Activated naive CD4-positive, alpha-beta T cell treated with anti-CD3 and anti-CD28 coated beads, Interleukin-2, amount 50 U/mL, for 24 hours (primary cell): ENCODE measurements around the gene CNPY2.
A peak's percentile ranks its signal among the peaks of the same experiment; 100 is the strongest.
"Not testable (repeated sequence)": the region's sequence is repeated elsewhere in the genome, so short reads cannot be mapped to it uniquely, and the experiment has no call there.

Experiments used
- H3K27ac Mint-ChIP-seq: one replicate; pipeline ENCODE4 v1.8.0; 2021; ENCODE audit warnings: mild to moderate bottlenecking, mixed read lengths
- H3K27me3 Mint-ChIP-seq: one replicate; pipeline ENCODE4 v1.8.0; 2021; ENCODE audit warnings: mixed read lengths
- H3K36me3 Mint-ChIP-seq: one replicate; pipeline ENCODE4 v1.8.0; 2021; ENCODE audit warnings: mixed read lengths
- H3K4me1 Mint-ChIP-seq: one replicate; pipeline ENCODE4 v1.8.0; 2021; ENCODE audit warnings: mixed read lengths
- H3K4me3 Mint-ChIP-seq: one replicate; pipeline ENCODE4 v1.8.0; 2021; ENCODE audit warnings: mild to moderate bottlenecking, mixed read lengths
- H3K9me3 Mint-ChIP-seq: one replicate; pipeline ENCODE4 v1.8.0; 2021; ENCODE audit warnings: mixed read lengths

CNPY2 gene

GRCh38 chr12:56338308-56339157, 22.7 kb upstream of the CNPY2 start, which contains the start of gene IL23A:
Gene IL23A, plus strand, starts transcription at chr12:56338884. Its CDS starts 161 bp downstream, at chr12:56339045.
- peak within 1 kb of the TSS; percentile 100 for H3K27ac Mint-ChIP-seq

GRCh38 chr12:56337753-56338251, 22.0 kb upstream of the CNPY2 start:
- peaks cover 56% of the 10 kb centered on the region for H3K4me1 Mint-ChIP-seq
- peak overlapping the region; percentile 62 for H3K4me3 Mint-ChIP-seq
- H3K9me3 Mint-ChIP-seq, result no peaks in the 10 kb centered on the region
- H3K27me3 Mint-ChIP-seq, result no peaks in the 10 kb centered on the region
- peak overlapping the region; percentile 43 for H3K27ac Mint-ChIP-seq
- H3K36me3 Mint-ChIP-seq, result peaks cover 6% of the 10 kb centered on the region

More at GRCh38 chr12:56338308-56339157, 22.7 kb upstream of the CNPY2 start, which contains the start of gene IL23A:
- H3K9me3 Mint-ChIP-seq, result no peaks in the 10 kb centered on the region
- H3K36me3 Mint-ChIP-seq, result peaks cover 10% of the 10 kb centered on the region
- no peaks in the 10 kb centered on the region for H3K27me3 Mint-ChIP-seq
- peak within 1 kb of the TSS; percentile 96 for H3K4me3 Mint-ChIP-seq
- peaks cover 49% of the 10 kb centered on the region for H3K4me1 Mint-ChIP-seq

GRCh38 chr12:56336361-56337167, 20.8 kb upstream of the CNPY2 start:
- Mint-ChIP-seq H3K4me1 (peaks cover 61% of the 10 kb centered on the region), H3K9me3 (no peaks in the 10 kb centered on the region), H3K36me3 (peaks cover 6% of the 10 kb centered on the region), H3K27me3 (no peaks in the 10 kb centered on the region), H3K4me3 (no peak overlapping the region), H3K27ac (peak overlapping the region; percentile 87)

- not testable (repeated sequence) for H3K36me3 Mint-ChIP-seq, H3K27me3 Mint-ChIP-seq, H3K9me3 Mint-ChIP-seq
- H3K4me3 Mint-ChIP-seq, result peak overlapping the region; percentile 62
- peaks cover 58% of the 10 kb centered on the region for H3K4me1 Mint-ChIP-seq
- peak overlapping the region; percentile 51 for H3K27ac Mint-ChIP-seq
These were observed 19.7 kb upstream of the CNPY2 start for GRCh38 chr12:56335527-56335926.

DNA sequence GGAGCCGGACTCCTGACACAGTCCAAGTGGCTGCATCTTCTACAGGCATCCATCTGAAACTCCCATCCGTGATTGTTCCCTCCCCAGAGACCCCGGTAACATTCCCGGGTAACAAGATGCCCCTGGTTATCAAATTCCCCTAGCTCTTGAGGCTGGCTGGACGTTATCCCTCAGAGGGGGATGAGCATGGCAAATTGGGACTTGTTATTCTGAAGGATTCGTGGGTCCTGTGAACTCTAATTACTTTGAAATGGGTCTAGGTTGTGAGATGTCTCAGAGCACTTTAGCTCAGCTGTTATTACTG, 18.7 kb upstream of the CNPY2 start:
- Mint-ChIP-seq H3K9me3 (no peaks in the 10 kb centered on the region), H3K4me1 (peaks cover 49% of the 10 kb centered on the region), H3K27ac (peak overlapping the region; percentile 100), H3K4me3 (peak overlapping the region; percentile 97), H3K27me3 (no peaks in the 10 kb centered on the region), H3K36me3 (peaks cover 7% of the 10 kb centered on the region)

DNA sequence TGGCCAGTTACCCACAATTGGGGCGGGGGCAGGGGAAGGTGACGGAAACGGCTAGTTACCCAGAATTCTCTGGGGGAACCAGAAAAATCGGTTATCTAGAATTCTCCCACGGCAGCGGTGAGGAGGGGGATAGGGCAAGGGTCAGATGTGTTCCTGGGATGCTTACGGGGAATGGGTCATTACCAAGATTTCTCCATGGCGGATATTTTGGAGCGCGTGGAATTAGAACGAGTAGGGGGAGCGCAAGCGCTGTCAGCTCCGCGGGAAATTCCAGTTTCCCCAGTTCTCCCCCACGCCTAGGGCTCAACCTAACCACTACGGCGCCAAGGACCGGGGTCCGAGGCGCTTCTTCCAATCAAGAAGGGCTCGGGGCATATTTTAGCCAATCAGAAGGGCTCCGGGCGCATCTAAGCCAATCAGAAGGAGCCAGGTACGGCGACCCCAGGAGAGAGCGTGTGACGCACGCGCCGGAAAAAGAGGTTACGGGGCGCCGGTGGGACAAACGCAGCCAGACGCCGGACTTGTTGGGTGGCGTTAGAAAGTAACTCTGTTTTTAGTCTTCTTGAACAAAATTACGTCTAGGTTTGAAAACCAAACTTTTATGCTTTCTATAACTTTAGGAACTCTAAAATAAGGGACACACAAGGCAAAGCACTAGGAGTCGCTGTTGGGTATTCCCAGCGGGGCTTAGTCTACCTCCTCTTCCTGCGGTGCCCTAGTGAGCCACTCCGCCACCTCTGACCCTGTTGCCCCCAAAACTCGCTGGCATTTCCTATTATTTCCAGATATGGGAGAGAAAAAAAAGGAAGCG, 18.1 kb upstream of the CNPY2 start, which contains the start of gene PAN2:
TSS of gene PAN2 (minus strand) at position 322 of the 811 bp plus-strand sequence. CDS start 906 bp downstream, outside the sequence.
- peak within 1 kb of the TSS; percentile 97 for H3K4me3 Mint-ChIP-seq
- H3K36me3 Mint-ChIP-seq, result peaks cover 5% of the 10 kb centered on the region
- no peaks in the 10 kb centered on the region for H3K9me3 Mint-ChIP-seq
- H3K27me3 Mint-ChIP-seq, result no peaks in the 10 kb centered on the region
- peaks cover 43% of the 10 kb centered on the region for H3K4me1 Mint-ChIP-seq
- peak within 1 kb of the TSS; percentile 100 for H3K27ac Mint-ChIP-seq

- no peaks in the 10 kb centered on the region for H3K9me3 Mint-ChIP-seq
- H3K4me1 Mint-ChIP-seq, result peaks cover 38% of the 10 kb centered on the region
- peak overlapping the region; percentile 100 for H3K27ac Mint-ChIP-seq
These were observed 17.4 kb upstream of the CNPY2 start for GRCh38 chr12:56333197-56333678.

GRCh38 chr12:56332512-56333196, 16.9 kb upstream of the CNPY2 start:
- peaks cover 7% of the 10 kb centered on the region for H3K36me3 Mint-ChIP-seq
- no peaks in the 10 kb centered on the region for H3K27me3 Mint-ChIP-seq
- peak overlapping the region; percentile 97 for H3K4me3 Mint-ChIP-seq
- H3K9me3 Mint-ChIP-seq, result no peaks in the 10 kb centered on the region
- peaks cover 32% of the 10 kb centered on the region for H3K4me1 Mint-ChIP-seq
- H3K27ac Mint-ChIP-seq, result peak overlapping the region; percentile 100

More at GRCh38 chr12:56333197-56333678, 17.4 kb upstream of the CNPY2 start:
- Mint-ChIP-seq H3K4me3 (peak overlapping the region; percentile 97), H3K36me3 (peaks cover 3% of the 10 kb centered on the region), H3K27me3 (no peaks in the 10 kb centered on the region)

DNA sequence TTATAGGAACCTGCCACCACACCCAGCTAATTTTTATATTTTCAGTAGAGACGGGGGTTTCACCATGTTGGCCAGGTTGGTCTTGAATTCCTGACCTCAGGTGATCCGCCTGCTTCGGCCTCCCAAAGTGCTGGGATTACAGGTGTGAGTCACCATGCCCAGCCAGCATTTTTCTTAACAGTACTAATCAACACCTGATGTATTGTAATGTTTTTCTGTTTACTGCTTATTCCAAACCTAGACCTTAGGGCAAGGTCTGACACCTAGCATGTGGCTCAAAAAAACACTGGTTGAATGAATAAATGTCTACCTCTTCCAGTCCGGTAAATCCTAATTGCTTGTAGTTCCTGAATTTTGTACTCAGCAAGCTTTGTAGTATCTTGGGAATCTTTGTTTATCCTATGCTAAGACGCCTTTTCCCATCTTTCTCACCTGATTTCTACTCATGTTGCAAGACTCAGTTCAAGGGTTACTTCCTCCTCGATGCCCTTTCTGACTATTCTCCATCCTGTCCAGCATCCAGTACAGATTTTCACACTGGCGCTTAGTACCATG, 15.2 kb upstream of the CNPY2 start:
- Mint-ChIP-seq H3K36me3 (peaks cover 9% of the 10 kb centered on the region), H3K27ac (peak overlapping the region; percentile 2), H3K4me3 (no peak overlapping the region), H3K4me1 (peaks cover 19% of the 10 kb centered on the region), H3K9me3 (no peaks in the 10 kb centered on the region), H3K27me3 (no peaks in the 10 kb centered on the region)

DNA sequence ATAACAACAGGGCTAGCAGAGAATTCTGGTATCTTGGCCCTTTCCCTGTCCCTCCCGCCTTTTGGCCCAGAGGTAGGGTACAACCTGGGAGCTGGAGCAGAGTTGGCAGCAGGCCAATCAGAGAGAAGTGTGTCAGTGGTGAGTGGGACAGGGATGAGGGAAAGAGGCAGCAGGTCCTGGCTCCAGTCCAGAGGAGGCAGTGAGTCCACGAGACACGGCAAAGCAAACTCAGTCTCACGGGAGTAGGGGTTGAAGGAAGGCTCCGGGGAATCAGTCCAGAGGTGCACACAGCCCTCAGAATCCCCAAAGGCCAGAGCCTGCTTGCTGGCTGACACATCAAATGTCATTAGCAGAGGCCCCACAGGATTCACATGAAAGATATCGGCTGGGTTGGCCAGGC, 10.7 kb upstream of the CNPY2 start:
- Mint-ChIP-seq H3K27ac (no peak overlapping the region), H3K36me3 (peaks cover 15% of the 10 kb centered on the region), H3K27me3 (no peaks in the 10 kb centered on the region), H3K9me3 (no peaks in the 10 kb centered on the region), H3K4me3 (no peak overlapping the region), H3K4me1 (peaks cover 5% of the 10 kb centered on the region)

GRCh38 chr12:56326126-56326525, 10.3 kb upstream of the CNPY2 start:
- H3K36me3 Mint-ChIP-seq, result peaks cover 13% of the 10 kb centered on the region
- peaks cover 1% of the 10 kb centered on the region for H3K4me1 Mint-ChIP-seq
- H3K27me3 Mint-ChIP-seq, result no peaks in the 10 kb centered on the region
- H3K27ac Mint-ChIP-seq, result no peak overlapping the region
- no peaks in the 10 kb centered on the region for H3K9me3 Mint-ChIP-seq
- H3K4me3 Mint-ChIP-seq, result no peak overlapping the region

DNA sequence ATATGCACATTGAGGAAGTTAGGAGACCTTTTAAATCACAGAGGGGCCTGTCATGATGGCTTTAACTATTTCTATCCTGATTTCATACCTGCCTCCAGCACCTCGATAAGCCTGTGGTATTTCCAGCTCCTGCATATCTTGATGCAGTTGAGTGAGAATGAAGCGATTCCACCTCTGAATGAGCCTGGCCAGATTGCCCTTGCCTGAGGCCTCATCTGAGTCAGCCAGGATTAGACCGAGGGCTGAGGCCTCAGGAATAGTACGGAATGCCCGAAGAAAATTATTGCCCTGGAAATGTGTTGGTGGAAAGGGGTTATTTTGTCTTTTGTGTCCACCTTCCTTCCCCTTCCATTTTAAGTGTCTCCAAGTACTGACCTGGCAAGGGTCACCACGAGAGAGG, 8.4 kb upstream of the CNPY2 start:
- no peak overlapping the region for H3K4me3 Mint-ChIP-seq
- H3K9me3 Mint-ChIP-seq, result no peaks in the 10 kb centered on the region
- H3K27ac Mint-ChIP-seq, result no peak overlapping the region
- H3K27me3 Mint-ChIP-seq, result no peaks in the 10 kb centered on the region
- peaks cover 16% of the 10 kb centered on the region for H3K36me3 Mint-ChIP-seq
- no peaks in the 10 kb centered on the region for H3K4me1 Mint-ChIP-seq

- H3K27me3 Mint-ChIP-seq, H3K4me1 Mint-ChIP-seq, H3K9me3 Mint-ChIP-seq, H3K4me3 Mint-ChIP-seq, H3K36me3 Mint-ChIP-seq, H3K27ac Mint-ChIP-seq: not testable (repeated sequence)
These were observed 5.8 kb upstream of the CNPY2 start for GRCh38 chr12:56321610-56322009.

DNA sequence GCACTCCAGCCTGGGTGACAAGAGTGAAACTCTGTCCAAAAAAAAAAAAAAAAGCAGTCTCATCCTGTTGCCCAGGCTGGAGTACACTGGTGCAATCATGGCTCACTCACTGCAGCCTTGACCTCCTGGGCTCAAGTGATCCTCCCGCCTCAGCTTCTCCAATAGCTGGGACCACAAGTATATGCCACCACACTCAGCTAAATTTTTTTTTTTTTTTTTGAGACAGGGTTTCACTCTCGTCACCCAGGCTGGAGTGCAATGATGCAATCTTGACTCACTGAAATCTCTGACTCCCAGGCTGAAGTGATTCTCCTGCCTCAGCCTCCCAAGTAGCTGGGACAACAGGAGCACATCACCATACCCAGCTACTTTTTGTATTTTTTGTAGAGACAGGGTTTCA, 5.2 kb upstream of the CNPY2 start:
- Mint-ChIP-seq H3K4me1 (no peaks in the 10 kb centered on the region), H3K4me3 (no peak overlapping the region), H3K27ac (no peak overlapping the region), H3K9me3 (no peaks in the 10 kb centered on the region), H3K36me3 (peaks cover 10% of the 10 kb centered on the region), H3K27me3 (no peaks in the 10 kb centered on the region)
